B cell (primary cell): ENCODE data around the gene CACNB4. TPM values are rescaled to one million over a fixed set of nuclear protein-coding genes. Genes with fewer than 3 reads are reported as not detected.

ENCODE experiments used
- ATAC-seq: fragments of 200-7000 bp; cut with Tn5 transposase; one replicate; pipeline ENCODE4 v1.10.0; 2021; ENCODE audit warnings: low read depth, mild to moderate bottlenecking, moderate number of reproducible peaks, moderate library complexity
- CTCF ChIA-PET: fragments of 350-600 bp; sonication (Branson Sonifier 250); formaldehyde crosslinking; loops from one replicate; lab custom pipeline; 2021; ENCODE audit warnings: antibody characterized with exemption, inconsistent platforms; lab: Charles Lee
- POLR2A ChIA-PET: fragments of 350-600 bp; sonication (Branson Sonifier 250); formaldehyde crosslinking; loops from one replicate; lab custom pipeline; 2021; ENCODE audit warnings: antibody characterized with exemption; lab: Charles Lee
- DNase-seq: peaks from one replicate; pipeline ENCODE4 v3.0.0; 2013
- H2AFZ ChIP-seq: 2 replicates; pipeline ENCODE4 v1.6.1; 2012; ENCODE audit warnings: mild to moderate bottlenecking, low read depth, low read length; ENCODE audit not compliant: insufficient read depth, poor library complexity, severe bottlenecking
- H3K27ac ChIP-seq, 2 donors: 1 replicate in 1 of 2; 2 replicates in 1 of 2; pipeline ENCODE4 v1.5.1; 2012 to 2013; ENCODE audit warnings: low read length in 2 of 2, mild to moderate bottlenecking in 2 of 2, moderate library complexity in 1 of 2
- H3K27me3 ChIP-seq, 4 experiments: fragments of 200-600 bp in 1 of 4; sonication (generic) in 1 of 4; replicated peaks in 1 of 4; 1 replicate in 2 of 4; 2 replicates in 2 of 4; pipeline versions ENCODE4 v1.6.1 to v1.7.0; 2013 to 2016; ENCODE audit warnings: low read length in 3 of 4, mild to moderate bottlenecking in 2 of 4, mixed read lengths in 1 of 4, moderate library complexity in 1 of 4; ENCODE audit not compliant: insufficient read depth in 4 of 4, control insufficient read depth in 3 of 4; ENCODE audit errors: control extremely low read depth in 1 of 4
- H3K36me3 ChIP-seq, 2 experiments: replicated peaks in 1 of 2; 1 replicate in 1 of 2; 2 replicates in 1 of 2; pipeline versions ENCODE4 v1.6.1 to v1.7.1; 2013; ENCODE audit warnings: low read length in 1 of 2; ENCODE audit not compliant: insufficient read depth in 2 of 2, control insufficient read depth in 1 of 2; ENCODE audit errors: control extremely low read depth in 1 of 2, extremely low read depth in 1 of 2
- H3K4me1 ChIP-seq, 2 donors: fragments of 200-600 bp in 1 of 2; sonication (generic) in 1 of 2; 1 replicate in 1 of 2; 2 replicates in 1 of 2; pipeline versions ENCODE4 v1.5.1 to v1.6.1; 2013 to 2017; ENCODE audit warnings: low read length in 2 of 2; ENCODE audit not compliant: control insufficient read depth in 2 of 2, insufficient read depth in 2 of 2
- H3K4me2 ChIP-seq: replicated peaks from 2 replicates; pipeline ENCODE3; 2012; ENCODE audit warnings: mild to moderate bottlenecking, low read depth, low read length; ENCODE audit not compliant: poor library complexity, severe bottlenecking
- H3K4me3 ChIP-seq, 5 experiments: fragments of 200-600 bp in 1 of 5; sonication (generic) in 1 of 5; 1 replicate in 3 of 5; 2 replicates in 2 of 5; pipeline versions ENCODE4 v1.5.1 to v1.7.0; 2011 to 2016; ENCODE audit warnings: low read length in 4 of 5, mild to moderate bottlenecking in 4 of 5, low read depth in 2 of 5, control low read depth in 1 of 5, moderate library complexity in 1 of 5; ENCODE audit not compliant: insufficient read depth in 1 of 5; ENCODE audit errors: control extremely low read depth in 1 of 5, extremely low read depth in 1 of 5
- H3K79me2 ChIP-seq: fragments of 200-600 bp; sonication (generic); one replicate; pipeline ENCODE4 v1.6.0; 2016; ENCODE audit warnings: low read length; ENCODE audit not compliant: control insufficient read depth, insufficient read depth
- H3K9ac ChIP-seq: fragments of 200-600 bp; sonication (generic); 2 replicates; pipeline ENCODE4 v1.6.1; 2017; ENCODE audit warnings: mild to moderate bottlenecking, low read length, moderate library complexity
- H3K9me3 ChIP-seq, 3 donors: one replicate each; pipeline versions ENCODE4 v1.6.1 to v1.7.1; 2013; ENCODE audit warnings: low read length in 2 of 3; ENCODE audit not compliant: control insufficient read depth in 2 of 3, insufficient read depth in 1 of 3; ENCODE audit errors: control extremely low read depth in 1 of 3
- H4K20me1 ChIP-seq: 2 replicates; pipeline ENCODE4 v1.6.0; 2012; ENCODE audit warnings: mild to moderate bottlenecking, low read length; ENCODE audit not compliant: insufficient read depth, control insufficient read depth, poor library complexity, severe bottlenecking
- H3K27ac Mint-ChIP-seq: one replicate; pipeline ENCODE4 v1.8.0; 2021; ENCODE audit warnings: mixed read lengths
- H3K27me3 Mint-ChIP-seq: one replicate; pipeline ENCODE4 v1.8.0; 2021; ENCODE audit warnings: mixed read lengths
- H3K4me1 Mint-ChIP-seq: one replicate; pipeline ENCODE4 v1.8.0; 2021; ENCODE audit warnings: mixed read lengths
- H3K4me3 Mint-ChIP-seq: one replicate; pipeline ENCODE4 v1.8.0; 2021; ENCODE audit warnings: mixed read lengths
- H3K9me3 Mint-ChIP-seq: one replicate; pipeline ENCODE4 v1.8.0; 2022; ENCODE audit warnings: mixed read lengths; ENCODE audit not compliant: insufficient read depth
- CTCF ChIP-seq: fragments of 200-600 bp; IDR thresholded peaks from one replicate; pipeline ENCODE4 v1.8.0; 2022; ENCODE audit warnings: antibody characterized with exemption, mild to moderate bottlenecking
- EZH2 ChIP-seq: IDR thresholded peaks from 2 replicates; pipeline ENCODE4 v1.6.1; 2012; ENCODE audit warnings: borderline replicate concordance, low read depth, mild to moderate bottlenecking, moderate library complexity, low read length; ENCODE audit not compliant: insufficient read depth, poor library complexity, severe bottlenecking
- whole genome bisulfite sequencing: methylation state at CpG from one replicate; pipeline ENCODE4 v1.1.5; 2013; ENCODE audit warnings: missing lambda C conversion rate; ENCODE audit not compliant: insufficient coverage; 5-methylcytosine and 5-hydroxymethylcytosine counted together
- intact Hi-C: fragments of 100-400 bp; cut with micrococcal nuclease; formaldehyde crosslinking; loops from one replicate; pipeline ENCODE4 v1.10.0; 2022
- polyA plus RNA-seq: library from polyadenylated mRNA; depleted of rRNA; stranded (reverse); fragments of >200 nt; gene quantifications from 2 replicates; pipeline ENCODE4 v1.2.3, GENCODE V29; 2012
- total RNA-seq, 2 donors: library from RNA; stranded (reverse); fragments of 120-200 nt in 1 of 2; gene quantifications; 1 replicate in 1 of 2; 2 replicates in 1 of 2; pipeline versions ENCODE4 v1.2.3 to v1.2.4, GENCODE V29; 2013 to 2022

Gene CACNB4
- total and polyA plus RNA-seq, 2 donors (not counting 1 experiment from before 2014, with no cell fraction given): 0.12 to 1.4 TPM

GRCh38 chr2:152037743-152038435 lies 61.0 kb downstream of the CACNB4 start:
- no peaks in the 10 kb centered on the region for H4K20me1 ChIP-seq
- H3K27ac Mint-ChIP-seq: no peak overlapping the region
- H3K4me2 ChIP-seq: no peak overlapping the region
- H3K4me1 Mint-ChIP-seq: no peaks in the 10 kb centered on the region
- no peak overlapping the region for H3K27ac ChIP-seq
- no peaks in the 10 kb centered on the region for H3K9me3 ChIP-seq
- no peaks in the 10 kb centered on the region for H3K36me3 ChIP-seq
- no peaks in the 10 kb centered on the region for H3K27me3 ChIP-seq
- ChIA-PET CTCF (interaction anchor here (0.6 to 9.0 kb wide), 9 partner anchors 11 to 1482 kb away, joined by 3 to 87 read pairs (median 3); partner anchors contain the start of gene STAM2), POLR2A (no interaction called here)
- H3K4me3 Mint-ChIP-seq: no peak overlapping the region
- DNase-seq (no peak), ATAC-seq (no peak)
- H3K9me3 Mint-ChIP-seq: no peaks in the 10 kb centered on the region
- H3K4me1 ChIP-seq: no peaks in the 10 kb centered on the region
- 100% methylated on average over 5 of the region's 6 CpGs for WGBS
- no peak overlapping the region for H3K4me3 ChIP-seq
- TF ChIP-seq EZH2 (no peak), CTCF (no peak)
- intact Hi-C loops: loop anchor here (1.0 to 10.0 kb wide), 3 partner anchors 137 to 707 kb away; partner anchors contain the start of gene STAM2
- H3K79me2 ChIP-seq: no peaks in the 10 kb centered on the region
- H3K27me3 Mint-ChIP-seq: no peaks in the 10 kb centered on the region
- no peak overlapping the region for H2AFZ ChIP-seq
- no peak overlapping the region for H3K9ac ChIP-seq
